ENCODE data around the gene STX7.
A peak's percentile ranks its signal among the peaks of the same experiment; 100 is the strongest.
"Not testable (repeated sequence)": the region's sequence is repeated elsewhere in the genome, so short reads cannot be mapped to it uniquely, and the experiment has no call there.

STX7 gene

GRCh38 chr6:132512638-132513632 is at the start of gene STX7:
STX7 (minus strand) TSS chr6:132513116; CDS start chr6:132503530, 9,586 bp downstream.
- DNase-seq (ENCODE audit: low read depth), result peak; percentile 68

GRCh38 chr6:132560087-132560486 is 47.2 kb upstream of the STX7 start:
- DNase-seq (ENCODE audit: low read depth), result not testable (repeated sequence)

- DNase-seq (ENCODE audit: low read depth), result no peak
These were observed 39.5 kb upstream of the STX7 start, which contains the start of gene TAAR8 for GRCh38 chr6:132552372-132552771. TAAR8 (plus strand) TSS chr6:132552672; CDS start chr6:132552693, 21 bp downstream.

GRCh38 chr6:132551214-132551613 is 38.3 kb upstream of the STX7 start:
- no peak for DNase-seq (ENCODE audit: low read depth)

- no peak for DNase-seq (ENCODE audit: low read depth)
These were observed 36.0 kb upstream of the STX7 start for GRCh38 chr6:132548746-132549463.

GRCh38 chr6:132544826-132545225 is 31.9 kb upstream of the STX7 start:
- no peak for DNase-seq (ENCODE audit: low read depth)

- no peak for DNase-seq (ENCODE audit: low read depth)
These were observed 25.1 kb upstream of the STX7 start, which contains the start of gene TAAR9 for GRCh38 chr6:132537977-132538376. TAAR9 (plus strand) TSS chr6:132538277; CDS start chr6:132538290, 13 bp downstream.

GRCh38 chr6:132537145-132537544 is 24.2 kb upstream of the STX7 start:
- DNase-seq (ENCODE audit: low read depth), result no peak

- not testable (repeated sequence) for DNase-seq (ENCODE audit: low read depth)
These were observed 21.6 kb upstream of the STX7 start for GRCh38 chr6:132534546-132534945.

- DNase-seq (ENCODE audit: low read depth), result peak; percentile 23
These were observed 17.5 kb upstream of the STX7 start for GRCh38 chr6:132530293-132530974.

GRCh38 chr6:132527791-132528190 is 14.9 kb upstream of the STX7 start:
- DNase-seq (ENCODE audit: low read depth), result peak; percentile 63

GRCh38 chr6:132526461-132526860 is 13.5 kb upstream of the STX7 start:
- DNase-seq (ENCODE audit: low read depth), result no peak

GRCh38 chr6:132525866-132526265 is 12.9 kb upstream of the STX7 start:
- DNase-seq (ENCODE audit: low read depth), result no peak

- DNase-seq (ENCODE audit: low read depth), result no peak
These were observed 11.7 kb upstream of the STX7 start for GRCh38 chr6:132524646-132525045.

GRCh38 chr6:132520953-132521352 is 8.0 kb upstream of the STX7 start:
- DNase-seq (ENCODE audit: low read depth), result no peak

GRCh38 chr6:132515386-132515785 is 2.5 kb upstream of the STX7 start:
- no peak for DNase-seq (ENCODE audit: low read depth)

- no peak for DNase-seq (ENCODE audit: low read depth)
These were observed 1.1 kb upstream of the STX7 start for GRCh38 chr6:132513831-132514545.

GRCh38 chr6:132512342-132512637 is 626 bp downstream of the STX7 start:
- no peak for DNase-seq (ENCODE audit: low read depth)

GRCh38 chr6:132511831-132512220 is 1.1 kb downstream of the STX7 start:
- DNase-seq (ENCODE audit: low read depth), result no peak

GRCh38 chr6:132511210-132511830 is 1.6 kb downstream of the STX7 start:
- DNase-seq (ENCODE audit: low read depth), result no peak

Measured in HS-5 (cell line).